Measurements from ENCODE around the gene MYLK. TPM values are rescaled to one million over a fixed set of nuclear protein-coding genes. Genes with fewer than 3 reads are reported as not detected.
"Not testable (repeated sequence)": the region's sequence is repeated elsewhere in the genome, so short reads cannot be mapped to it uniquely, and the experiment has no call there.

Gene MYLK
- total and polyA plus RNA-seq, 9 donors = 50.2 to 645 (median 205) TPM

GRCh38 chr3:123907720-123908119 is 23.6 kb upstream of the MYLK start:
- intact Hi-C loops (cut with DNase I) = no loop called here
- no peak for DNase-seq

DNA sequence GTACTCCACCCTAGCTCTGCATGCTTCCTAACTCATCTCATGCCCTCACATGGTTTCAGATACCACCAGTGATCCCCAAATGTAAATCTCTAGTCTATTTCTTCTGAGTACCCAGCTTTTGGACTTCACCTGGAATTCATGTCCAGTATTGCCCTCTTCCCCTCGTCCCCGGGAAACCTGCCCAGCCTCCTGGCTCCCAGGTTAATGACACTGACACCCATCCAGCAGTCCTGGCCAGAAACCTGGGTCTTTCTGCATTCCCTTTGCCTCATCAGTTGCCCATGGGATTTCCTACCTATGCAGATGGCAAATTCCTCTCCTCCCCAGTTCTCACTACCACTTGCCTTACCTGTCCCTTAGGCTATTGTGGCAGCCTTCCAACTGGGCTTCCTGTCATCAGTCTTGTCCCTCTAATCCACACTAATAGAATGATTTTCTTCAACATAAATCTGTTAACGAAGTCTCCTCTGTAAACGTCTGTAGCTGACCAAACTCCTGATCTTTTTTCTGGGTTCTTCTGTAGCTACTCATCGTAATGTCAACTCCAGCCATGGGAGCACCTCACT is 15.3 kb upstream of the MYLK start:
- Histone ChIP-seq H3K4me3 (no peak overlapping the region), H3K27ac (no peak overlapping the region), H3K9me3 (no peaks in the 10 kb centered on the region), H3K4me1 (ENCODE audit: insufficient read depth) (no peaks in the 10 kb centered on the region), H3K36me3 (no peaks in the 10 kb centered on the region), H3K27me3 (no peaks in the 10 kb centered on the region)
- WGBS, 3 donors = 85 to 88% (median 86%) methylated on average over 5 of the region's 5 CpGs
- no peak for TF ChIP-seq POLR2A (IDR thresholded peaks at IDR 0.05)
- TF ChIP-seq CTCF (IDR thresholded peaks at IDR 0.05) = no peak
- no peak for TF ChIP-seq EP300 (IDR thresholded peaks at IDR 0.05)
- DNase-seq = no peak
- intact Hi-C loops (cut with DNase I) = no loop called here

More at GRCh38 chr3:123907720-123908119, 23.6 kb upstream of the MYLK start:
- no peak for TF ChIP-seq CTCF (IDR thresholded peaks at IDR 0.05)
- TF ChIP-seq EP300 (IDR thresholded peaks at IDR 0.05) = no peak
- TF ChIP-seq POLR2A (IDR thresholded peaks at IDR 0.05) = no peak
- Histone ChIP-seq H3K27me3 (no peaks in the 10 kb centered on the region), H3K4me3 (no peak overlapping the region), H3K36me3 (no peaks in the 10 kb centered on the region), H3K27ac (no peak overlapping the region), H3K9me3 (no peaks in the 10 kb centered on the region), H3K4me1 (ENCODE audit: insufficient read depth) (no peaks in the 10 kb centered on the region)
- 77 to 80% (median 78%) methylated on average over 2 of the region's 2 CpGs for WGBS, 3 donors

DNA sequence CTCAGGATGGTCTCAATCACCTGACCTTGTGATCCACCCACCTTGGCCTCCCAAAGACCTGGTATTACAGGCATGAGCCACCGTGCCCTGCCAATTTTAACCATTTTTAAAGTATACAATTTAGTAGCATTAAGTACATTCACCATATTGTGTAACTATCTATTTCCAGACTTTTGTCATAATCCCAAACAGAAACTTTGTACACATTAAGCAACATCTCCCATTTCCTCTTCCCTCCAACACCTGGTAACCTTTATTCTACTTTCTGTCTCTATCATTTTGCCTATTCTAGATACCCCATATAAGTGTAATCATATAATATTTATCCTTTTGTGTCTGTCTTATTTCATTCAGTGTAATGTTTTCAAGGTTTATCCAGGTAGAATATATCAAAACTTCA is 8.9 kb upstream of the MYLK start:
- no peaks in the 10 kb centered on the region for H3K4me1 ChIP-seq (ENCODE audit: insufficient read depth)
- 83 to 100% (median 86%) methylated on average over 1 of the region's 1 CpG for WGBS, 3 donors
- intact Hi-C loops (cut with DNase I) = no loop called here
- no peaks in the 10 kb centered on the region for H3K27me3 ChIP-seq
- no peak overlapping the region for H3K4me3 ChIP-seq
- no peak for TF ChIP-seq EP300 (IDR thresholded peaks at IDR 0.05)
- no peak for TF ChIP-seq POLR2A (IDR thresholded peaks at IDR 0.05)
- TF ChIP-seq CTCF (IDR thresholded peaks at IDR 0.05) = no peak
- no peaks in the 10 kb centered on the region for H3K9me3 ChIP-seq
- H3K36me3 ChIP-seq = no peaks in the 10 kb centered on the region
- DNase-seq = no peak
- H3K27ac ChIP-seq = no peak overlapping the region

DNA sequence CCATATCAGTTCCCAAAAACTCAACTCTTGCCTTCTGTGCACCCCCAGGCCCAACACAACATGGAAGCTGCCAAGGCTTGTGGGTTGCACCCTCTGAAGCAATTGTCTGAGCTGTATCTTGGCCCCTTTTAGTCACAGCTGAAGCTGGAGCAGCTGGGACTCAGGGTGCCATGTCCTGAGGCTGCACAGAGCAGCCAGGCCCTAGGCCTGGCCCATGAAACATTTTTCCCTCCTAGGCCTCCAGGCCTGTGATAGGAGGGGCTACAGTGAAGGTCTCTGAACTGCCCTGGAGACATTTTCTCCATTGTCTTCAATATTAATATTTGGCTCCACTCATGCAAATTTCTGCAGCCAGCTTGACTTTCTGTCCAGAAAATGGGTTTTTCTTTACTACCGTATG is 8.1 kb upstream of the MYLK start:
- H3K27ac ChIP-seq = no peak overlapping the region
- H3K4me3 ChIP-seq = no peak overlapping the region
- no peaks in the 10 kb centered on the region for H3K27me3 ChIP-seq
- H3K9me3 ChIP-seq = no peaks in the 10 kb centered on the region
- 0% methylated on average over 1 of the region's 1 CpG for WGBS, 3 donors
- TF ChIP-seq POLR2A (IDR thresholded peaks at IDR 0.05) (no peak), CTCF (IDR thresholded peaks at IDR 0.05) (no peak), EP300 (IDR thresholded peaks at IDR 0.05) (no peak)
- H3K4me1 ChIP-seq (ENCODE audit: insufficient read depth) = no peaks in the 10 kb centered on the region
- intact Hi-C loops (cut with DNase I) = no loop called here
- no peaks in the 10 kb centered on the region for H3K36me3 ChIP-seq
- DNase-seq = no peak

DNA sequence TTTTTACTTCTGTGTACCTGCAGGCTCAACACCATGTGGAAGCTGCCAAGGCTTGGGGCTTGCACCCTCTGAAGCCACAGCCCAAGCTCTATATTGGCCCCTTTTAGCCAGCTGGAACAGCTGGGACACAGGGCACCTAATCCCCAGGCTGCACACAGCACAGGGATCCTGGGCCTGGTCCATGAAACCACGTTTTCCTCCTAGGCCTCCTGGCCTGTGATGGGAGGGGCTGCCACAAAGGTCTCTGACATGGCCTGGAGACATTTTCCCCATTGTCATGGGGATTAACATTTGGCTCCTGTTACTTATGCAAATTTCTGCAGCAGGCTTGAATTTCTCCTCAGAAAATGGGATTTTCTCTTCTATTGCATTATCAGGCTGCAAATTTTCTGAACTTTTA is 6.9 kb upstream of the MYLK start:
- H3K27ac ChIP-seq; DNase-seq; intact Hi-C loops (cut with DNase I); H3K27me3 ChIP-seq; H3K9me3 ChIP-seq; H3K36me3 ChIP-seq; H3K4me1 ChIP-seq (ENCODE audit: insufficient read depth); H3K4me3 ChIP-seq: not testable (repeated sequence)
- 56 to 76% (median 67%) methylated on average over 1 of the region's 1 CpG for WGBS, 3 donors

GRCh38 chr3:123890162-123890561 is 6.0 kb upstream of the MYLK start:
- H3K4me3 ChIP-seq; H3K9me3 ChIP-seq; H3K27me3 ChIP-seq; H3K36me3 ChIP-seq; DNase-seq; H3K4me1 ChIP-seq (ENCODE audit: insufficient read depth); H3K27ac ChIP-seq; intact Hi-C loops (cut with DNase I): not testable (repeated sequence)
- WGBS, 3 donors = 96 to 99% (median 97%) methylated on average over 3 of the region's 3 CpGs
